SK-N-SH (cell line): ENCODE results near the gene CD109. TPM values are rescaled to one million over a fixed set of nuclear protein-coding genes. Genes with fewer than 3 reads are reported as not detected.

Experiments
- CTCF ChIA-PET: fragments of 300-600, 350-600 bp; formaldehyde crosslinking; extraction: SDS; loops from one replicate; lab custom pipeline; 2021; lab: Yijun Ruan, JAX
- POLR2A ChIA-PET: fragments of 350-600 bp; sonication (Branson Sonifier 250); formaldehyde crosslinking; extraction: SDS; loops from one replicate; lab custom pipeline; 2020; ENCODE audit warnings: antibody characterized with exemption, inconsistent platforms; lab: Yijun Ruan, JAX
- DNase-seq: peaks from one replicate; pipeline ENCODE4 v3.0.0; 2012
- H2AFZ ChIP-seq: fragments of 200-600 bp; sonication (generic); 2 replicates; pipeline ENCODE4 v1.8.1; 2016; ENCODE audit warnings: antibody characterized with exemption, mild to moderate bottlenecking, low read depth
- H3F3A ChIP-seq: fragments of 200-600 bp; sonication (generic); replicated peaks from 2 replicates; pipeline ENCODE3; 2016; ENCODE audit warnings: antibody characterized with exemption, mild to moderate bottlenecking; ENCODE audit not compliant: insufficient read depth
- H3K27ac ChIP-seq, 2 experiments: fragments of 200-500 bp in 1 of 2; fragments of 200-600 bp in 1 of 2; sonication (Bioruptor generic) in 1 of 2; sonication (generic), shearing (Covaris generic) in 1 of 2; 2 replicates each; pipeline versions ENCODE4 v1.5.1 to v1.6.1; 2014 to 2016; ENCODE audit warnings: low read depth in 2 of 2, inconsistent platforms in 1 of 2, low read length in 1 of 2, mild to moderate bottlenecking in 1 of 2, mixed read lengths in 1 of 2
- H3K27me3 ChIP-seq: fragments of 200-600 bp; sonication (generic), shearing (Covaris generic); 2 replicates; pipeline ENCODE4 v1.6.1; 2016; ENCODE audit warnings: mixed run types; ENCODE audit not compliant: insufficient read depth
- H3K36me3 ChIP-seq, 2 experiments: fragments of 200-500 bp in 1 of 2; fragments of 200-600 bp in 1 of 2; sonication (Bioruptor generic) in 1 of 2; sonication (generic) in 1 of 2; replicated peaks in 1 of 2; 2 replicates each; pipeline versions ENCODE3 to v1.5.1; 2014 to 2016; ENCODE audit warnings: low read length in 1 of 2, mild to moderate bottlenecking in 1 of 2; ENCODE audit not compliant: insufficient read depth in 2 of 2, control insufficient read depth in 1 of 2
- H3K4me1 ChIP-seq, 2 experiments: fragments of 200-500 bp in 1 of 2; fragments of 200-600 bp in 1 of 2; sonication (Bioruptor generic) in 1 of 2; sonication (generic), shearing (Covaris generic) in 1 of 2; 2 replicates each; pipeline versions ENCODE4 v1.5.1 to v1.6.1; 2014 to 2016; ENCODE audit warnings: low read depth in 1 of 2, low read length in 1 of 2, mixed run types in 1 of 2; ENCODE audit not compliant: insufficient read depth in 2 of 2, control insufficient read depth in 1 of 2
- H3K4me2 ChIP-seq: fragments of 200-600 bp; sonication (generic), shearing (Covaris generic); 2 replicates; pipeline ENCODE4 v1.6.1; 2017; ENCODE audit warnings: mixed run types
- H3K4me3 ChIP-seq, 2 experiments: fragments of 200-500 bp in 1 of 2; fragments of 200-600 bp in 1 of 2; sonication (Bioruptor generic) in 1 of 2; sonication (generic), shearing (Covaris generic) in 1 of 2; 2 replicates each; pipeline versions ENCODE4 v1.5.1 to v1.8.1; 2014 to 2016; ENCODE audit warnings: low read depth in 2 of 2, inconsistent platforms in 1 of 2, low read length in 1 of 2, mild to moderate bottlenecking in 1 of 2, mixed read lengths in 1 of 2, moderate library complexity in 1 of 2
- H3K79me2 ChIP-seq: fragments of 200-600 bp; sonication (generic); 2 replicates; pipeline ENCODE4 v1.8.1; 2017; ENCODE audit warnings: mild to moderate bottlenecking; ENCODE audit not compliant: insufficient read depth
- H3K9ac ChIP-seq: fragments of 200-600 bp; sonication (generic); 2 replicates; pipeline ENCODE4 v1.6.1; 2017; ENCODE audit warnings: mixed run types
- H3K9me2 ChIP-seq: fragments of 200-600 bp; sonication (generic); 2 replicates; pipeline ENCODE4 v1.6.1; 2017; ENCODE audit warnings: mixed run types
- H3K9me3 ChIP-seq: fragments of 200-600 bp; sonication (generic); 2 replicates; pipeline ENCODE4 v1.6.1; 2017; ENCODE audit warnings: mixed run types, mild to moderate bottlenecking, moderate library complexity
- H4K20me1 ChIP-seq: fragments of 200-600 bp; sonication (generic); 2 replicates; pipeline ENCODE4 v1.6.1; 2017; ENCODE audit warnings: mild to moderate bottlenecking, mixed run types; ENCODE audit not compliant: insufficient read depth
- CTCF ChIP-seq: fragments of 200-600 bp; sonication (generic); IDR thresholded peaks from 2 replicates; pipeline ENCODE4 v1.6.1; 2017; ENCODE audit warnings: antibody characterized with exemption, mild to moderate bottlenecking, moderate library complexity
- FOSL2 ChIP-seq: IDR thresholded peaks from 2 replicates; pipeline ENCODE4 v1.4.0; 2012; ENCODE audit warnings: low read depth, mild to moderate bottlenecking, moderate library complexity, borderline replicate concordance
- GABPA ChIP-seq: IDR thresholded peaks from 2 replicates; pipeline ENCODE4 v1.4.0; 2012; ENCODE audit warnings: low read depth, mild to moderate bottlenecking
- NRF1 ChIP-seq: IDR thresholded peaks from 2 replicates; pipeline ENCODE4 v1.6.1; 2012; ENCODE audit warnings: low read depth, mild to moderate bottlenecking, low read length
- POLR2AphosphoS5 ChIP-seq: IDR thresholded peaks from 2 replicates; pipeline ENCODE4 v1.6.1; 2012; ENCODE audit warnings: low read depth, low read length
- SIN3A ChIP-seq: IDR thresholded peaks from 2 replicates; pipeline ENCODE4 v1.6.1; 2012; ENCODE audit warnings: low read depth, mild to moderate bottlenecking, low read length, moderate library complexity, borderline replicate concordance
- TAF1 ChIP-seq: IDR thresholded peaks from 2 replicates; pipeline ENCODE4 v1.6.1; 2012; ENCODE audit warnings: low read depth, mild to moderate bottlenecking, low read length, moderate library complexity, borderline replicate concordance
- TEAD4 ChIP-seq: IDR thresholded peaks from 2 replicates; pipeline ENCODE4 v1.4.0; 2012; ENCODE audit warnings: mild to moderate bottlenecking, borderline replicate concordance; ENCODE audit not compliant: insufficient read depth
- ZBTB33 ChIP-seq: IDR thresholded peaks from 2 replicates; pipeline ENCODE4 v1.4.0; 2012; ENCODE audit warnings: low read depth, borderline replicate concordance
- WGBS: methylation state at CpG from one replicate; pipeline ENCODE4 v1.1.6; 2017; ENCODE audit warnings: low lambda C conversion rate; 5-methylcytosine and 5-hydroxymethylcytosine counted together
- polyA plus RNA-seq, 3 experiments: library from polyadenylated mRNA; depleted of rRNA; stranded (reverse); fragments of >200 nt; gene quantifications; 2 replicates each; pipeline ENCODE4 v1.2.3, GENCODE V29; 2012
- TF ChIP-seq, protein P1 (sequence below): IDR thresholded peaks from 2 replicates; pipeline ENCODE4; 2012

CD109 gene
- polyA plus RNA-seq, 1 of the 3 experiments (the other 2 are of a cell fraction) = 19.7 TPM

DNA sequence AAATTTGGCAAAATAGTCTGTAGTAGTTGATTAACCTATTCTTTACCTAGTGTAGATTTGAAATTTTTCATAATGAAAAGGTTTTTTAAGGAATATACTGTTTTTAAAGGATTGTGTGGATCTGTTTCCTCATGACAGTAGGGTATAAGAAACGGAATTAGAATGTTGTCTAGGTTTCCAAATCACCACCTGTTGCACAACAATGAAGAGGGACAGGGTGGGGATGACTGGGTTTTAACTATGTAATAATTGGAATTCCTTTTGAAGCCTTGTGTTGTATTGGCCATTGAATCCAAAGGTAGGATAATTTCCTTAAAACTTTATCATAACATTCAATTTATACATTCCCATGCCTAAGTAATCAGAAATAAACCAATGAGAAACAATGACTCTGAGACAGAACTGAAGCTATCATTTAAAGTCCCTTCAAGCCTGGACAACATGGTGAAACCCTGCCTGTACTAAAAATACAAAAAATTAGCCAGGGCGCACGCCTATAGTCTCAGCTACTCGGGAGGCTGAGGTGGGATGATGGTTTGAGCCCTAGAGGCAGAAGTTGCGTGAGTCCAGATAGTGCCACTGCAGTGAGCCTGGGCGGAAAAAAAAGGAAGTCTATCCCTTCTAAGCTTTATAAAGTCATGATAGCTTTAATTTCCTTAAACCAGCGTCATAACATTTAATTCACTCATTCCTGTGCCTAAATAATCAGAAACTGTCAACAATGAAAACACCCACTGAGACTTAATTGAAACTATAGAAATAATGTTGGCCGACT, 23.9 kb upstream of the CD109 start:
- Histone ChIP-seq H3K4me1 (no peaks in the 10 kb centered on the region), H3K4me3 (no peak overlapping the region), H3K9ac (no peak overlapping the region), H4K20me1 (no peaks in the 10 kb centered on the region), H3K9me3 (no peaks in the 10 kb centered on the region), H3K27me3 (no peaks in the 10 kb centered on the region), H3K27ac (no peak overlapping the region), H3K36me3 (no peaks in the 10 kb centered on the region), H2AFZ (no peak overlapping the region), H3K9me2 (no peaks in the 10 kb centered on the region), H3K4me2 (no peak overlapping the region), H3F3A (no peaks in the 10 kb centered on the region), H3K79me2 (no peaks in the 10 kb centered on the region)
- CTCF ChIA-PET = interaction anchor here (0.9 kb wide), 1 partner anchor 19 kb away, joined by 5 read pairs; no protein-coding TSS in a partner anchor
- DNase-seq = no peak
- TF ChIP-seq POLR2AphosphoS5 = no peak
- no peak for TF ChIP-seq FOSL2
- no peak for TF ChIP-seq TEAD4
- no peak for TF ChIP-seq SIN3A
- no peak for TF ChIP-seq ZBTB33
- no peak for TF ChIP-seq NRF1
- TF ChIP-seq, protein P1, sequence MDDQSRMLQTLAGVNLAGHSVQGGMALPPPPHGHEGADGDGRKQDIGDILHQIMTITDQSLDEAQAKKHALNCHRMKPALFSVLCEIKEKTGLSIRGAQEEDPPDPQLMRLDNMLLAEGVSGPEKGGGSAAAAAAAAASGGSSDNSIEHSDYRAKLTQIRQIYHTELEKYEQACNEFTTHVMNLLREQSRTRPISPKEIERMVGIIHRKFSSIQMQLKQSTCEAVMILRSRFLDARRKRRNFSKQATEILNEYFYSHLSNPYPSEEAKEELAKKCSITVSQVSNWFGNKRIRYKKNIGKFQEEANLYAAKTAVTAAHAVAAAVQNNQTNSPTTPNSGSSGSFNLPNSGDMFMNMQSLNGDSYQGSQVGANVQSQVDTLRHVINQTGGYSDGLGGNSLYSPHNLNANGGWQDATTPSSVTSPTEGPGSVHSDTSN = no peak
- no peak for TF ChIP-seq TAF1
- TF ChIP-seq CTCF = no peak
- TF ChIP-seq GABPA = no peak
- POLR2A ChIA-PET = no interaction called here
- WGBS = 61% methylated on average over 8 of the region's 8 CpGs
